ENCODE results near the gene NOL4L.

NOL4L gene

GRCh38 chr20:32448306-32449056 lies 136.7 kb downstream of the NOL4L start:
- H3K27me3 ChIP-seq (ENCODE audit: insufficient read depth, low read length): no peaks in the 10 kb centered on the region
- no peak overlapping the region for H3K27ac ChIP-seq (ENCODE audit: low read depth, low read length)
- no peaks in the 10 kb centered on the region for H3K36me3 ChIP-seq (ENCODE audit: insufficient read depth, low read length)
- no peak overlapping the region for H2AFZ ChIP-seq (ENCODE audit: low read length, unreplicated experiment)
- no peak overlapping the region for H3K4me3 ChIP-seq (ENCODE audit: low read depth, low read length)
- H3K79me2 ChIP-seq (ENCODE audit: control insufficient read depth, insufficient read depth, low read length, unreplicated experiment): no peaks in the 10 kb centered on the region
- H3K4me1 ChIP-seq (ENCODE audit: control insufficient read depth, insufficient read depth, low read length, unreplicated experiment): no peaks in the 10 kb centered on the region

GRCh38 chr20:32447136-32448027 lies 137.8 kb downstream of the NOL4L start:
- Histone ChIP-seq H3K79me2 (ENCODE audit: control insufficient read depth, insufficient read depth, low read length, unreplicated experiment) (no peaks in the 10 kb centered on the region), H3K36me3 (ENCODE audit: insufficient read depth, low read length) (no peaks in the 10 kb centered on the region), H3K4me3 (ENCODE audit: low read depth, low read length) (no peak overlapping the region), H3K4me1 (ENCODE audit: control insufficient read depth, insufficient read depth, low read length, unreplicated experiment) (peaks cover 7% of the 10 kb centered on the region), H2AFZ (ENCODE audit: low read length, unreplicated experiment) (no peak overlapping the region), H3K27me3 (ENCODE audit: insufficient read depth, low read length) (no peaks in the 10 kb centered on the region), H3K27ac (ENCODE audit: low read depth, low read length) (no peak overlapping the region)

GRCh38 chr20:32446301-32447100 lies 138.6 kb downstream of the NOL4L start:
- Histone ChIP-seq H3K4me1 (ENCODE audit: control insufficient read depth, insufficient read depth, low read length, unreplicated experiment) (peaks cover 7% of the 10 kb centered on the region), H2AFZ (ENCODE audit: low read length, unreplicated experiment) (no peak overlapping the region), H3K79me2 (ENCODE audit: control insufficient read depth, insufficient read depth, low read length, unreplicated experiment) (no peaks in the 10 kb centered on the region), H3K36me3 (ENCODE audit: insufficient read depth, low read length) (no peaks in the 10 kb centered on the region), H3K27ac (ENCODE audit: low read depth, low read length) (no peak overlapping the region), H3K4me3 (ENCODE audit: low read depth, low read length) (no peak overlapping the region), H3K27me3 (ENCODE audit: insufficient read depth, low read length) (no peaks in the 10 kb centered on the region)

- Histone ChIP-seq H2AFZ (ENCODE audit: low read length, unreplicated experiment) (no peak overlapping the region), H3K79me2 (ENCODE audit: control insufficient read depth, insufficient read depth, low read length, unreplicated experiment) (no peaks in the 10 kb centered on the region), H3K4me3 (ENCODE audit: low read depth, low read length) (no peak overlapping the region), H3K36me3 (ENCODE audit: insufficient read depth, low read length) (no peaks in the 10 kb centered on the region), H3K27me3 (ENCODE audit: insufficient read depth, low read length) (no peaks in the 10 kb centered on the region), H3K27ac (ENCODE audit: low read depth, low read length) (no peak overlapping the region), H3K4me1 (ENCODE audit: control insufficient read depth, insufficient read depth, low read length, unreplicated experiment) (peaks cover 7% of the 10 kb centered on the region)
These were observed 139.4 kb downstream of the NOL4L start for GRCh38 chr20:32445539-32446273.

GRCh38 chr20:32444474-32445220 lies 140.5 kb downstream of the NOL4L start:
- Histone ChIP-seq H3K27ac (ENCODE audit: low read depth, low read length) (no peak overlapping the region), H3K4me1 (ENCODE audit: control insufficient read depth, insufficient read depth, low read length, unreplicated experiment) (peaks cover 7% of the 10 kb centered on the region), H3K4me3 (ENCODE audit: low read depth, low read length) (no peak overlapping the region), H3K27me3 (ENCODE audit: insufficient read depth, low read length) (no peaks in the 10 kb centered on the region), H3K79me2 (ENCODE audit: control insufficient read depth, insufficient read depth, low read length, unreplicated experiment) (no peaks in the 10 kb centered on the region), H3K36me3 (ENCODE audit: insufficient read depth, low read length) (no peaks in the 10 kb centered on the region; the same call in 1 of the 2 replicates), H2AFZ (ENCODE audit: low read length, unreplicated experiment) (no peak overlapping the region)

GRCh38 chr20:32443386-32443974 lies 141.7 kb downstream of the NOL4L start:
- no peak overlapping the region for H3K27ac ChIP-seq (ENCODE audit: low read depth, low read length)
- H3K4me1 ChIP-seq (ENCODE audit: control insufficient read depth, insufficient read depth, low read length, unreplicated experiment): peaks cover 18% of the 10 kb centered on the region
- H2AFZ ChIP-seq (ENCODE audit: low read length, unreplicated experiment): no peak overlapping the region
- no peaks in the 10 kb centered on the region for H3K79me2 ChIP-seq (ENCODE audit: control insufficient read depth, insufficient read depth, low read length, unreplicated experiment)
- no peaks in the 10 kb centered on the region for H3K27me3 ChIP-seq (ENCODE audit: insufficient read depth, low read length)
- no peak overlapping the region for H3K4me3 ChIP-seq (ENCODE audit: low read depth, low read length)
- peaks cover 7% of the 10 kb centered on the region; the same call in 1 of the 2 replicates for H3K36me3 ChIP-seq (ENCODE audit: insufficient read depth, low read length)

- no peaks in the 10 kb centered on the region for H3K27me3 ChIP-seq (ENCODE audit: insufficient read depth, low read length)
- no peak overlapping the region for H3K27ac ChIP-seq (ENCODE audit: low read depth, low read length)
- no peak overlapping the region for H2AFZ ChIP-seq (ENCODE audit: low read length, unreplicated experiment)
- peaks cover 12% of the 10 kb centered on the region for H3K36me3 ChIP-seq (ENCODE audit: insufficient read depth, low read length)
- no peak overlapping the region for H3K4me3 ChIP-seq (ENCODE audit: low read depth, low read length)
- H3K4me1 ChIP-seq (ENCODE audit: control insufficient read depth, insufficient read depth, low read length, unreplicated experiment): peaks cover 21% of the 10 kb centered on the region
- no peaks in the 10 kb centered on the region for H3K79me2 ChIP-seq (ENCODE audit: control insufficient read depth, insufficient read depth, low read length, unreplicated experiment)
These were observed 142.3 kb downstream of the NOL4L start for GRCh38 chr20:32442630-32443373.

- no peak overlapping the region for H3K4me3 ChIP-seq (ENCODE audit: low read depth, low read length)
- H3K27ac ChIP-seq (ENCODE audit: low read depth, low read length): no peak overlapping the region
- H3K79me2 ChIP-seq (ENCODE audit: control insufficient read depth, insufficient read depth, low read length, unreplicated experiment): no peaks in the 10 kb centered on the region
- H3K36me3 ChIP-seq (ENCODE audit: insufficient read depth, low read length): peaks cover 18% of the 10 kb centered on the region
- no peak overlapping the region for H2AFZ ChIP-seq (ENCODE audit: low read length, unreplicated experiment)
- no peaks in the 10 kb centered on the region for H3K27me3 ChIP-seq (ENCODE audit: insufficient read depth, low read length)
- H3K4me1 ChIP-seq (ENCODE audit: control insufficient read depth, insufficient read depth, low read length, unreplicated experiment): peaks cover 21% of the 10 kb centered on the region
These were observed 143.5 kb downstream of the NOL4L start for GRCh38 chr20:32441638-32442037.

GRCh38 chr20:32440758-32441078 lies 144.4 kb downstream of the NOL4L start:
- Histone ChIP-seq H2AFZ (ENCODE audit: low read length, unreplicated experiment) (no peak overlapping the region), H3K4me3 (ENCODE audit: low read depth, low read length) (no peak overlapping the region), H3K4me1 (ENCODE audit: control insufficient read depth, insufficient read depth, low read length, unreplicated experiment) (peaks cover 21% of the 10 kb centered on the region), H3K36me3 (ENCODE audit: insufficient read depth, low read length) (peaks cover 21% of the 10 kb centered on the region), H3K79me2 (ENCODE audit: control insufficient read depth, insufficient read depth, low read length, unreplicated experiment) (no peaks in the 10 kb centered on the region), H3K27me3 (ENCODE audit: insufficient read depth, low read length) (no peaks in the 10 kb centered on the region), H3K27ac (ENCODE audit: low read depth, low read length) (no peak overlapping the region)

All from ACC112 (cell line).